ENCODE measurements around the gene SENP8.

SENP8 gene

DNA sequence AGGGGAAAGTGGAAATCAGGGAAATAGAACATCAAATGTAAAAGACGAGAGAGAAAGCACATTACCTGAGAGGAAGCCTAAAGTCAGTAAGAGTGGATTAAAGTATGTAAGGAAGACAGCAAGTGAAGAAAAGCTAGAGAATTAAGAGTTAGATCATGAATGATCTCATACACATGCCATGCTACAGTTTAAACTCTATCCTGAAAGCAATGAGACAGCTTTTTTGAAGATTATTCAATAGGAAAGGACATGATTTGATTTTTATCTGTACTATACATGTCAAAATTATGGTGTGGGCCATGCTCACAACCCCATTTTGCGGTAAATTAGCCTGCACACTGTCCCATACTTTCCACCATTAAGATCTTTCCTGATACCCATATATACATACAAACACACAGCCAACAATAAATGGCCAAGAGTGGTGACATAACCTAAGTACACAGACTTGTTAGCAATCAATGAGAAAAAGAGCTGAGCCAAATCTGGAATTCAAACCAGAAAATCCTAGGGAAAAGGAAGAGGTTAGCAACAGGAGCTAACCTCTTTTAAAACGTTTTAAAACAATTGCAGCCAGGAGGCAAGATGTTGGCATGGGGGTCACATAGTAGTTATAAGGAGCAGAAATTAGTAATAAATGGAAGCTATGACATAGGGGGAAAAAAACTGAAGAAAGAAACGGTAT, 4.7 kb upstream of the SENP8 start:
- DNase-seq (ENCODE audit: low spot score): no peak

DNA sequence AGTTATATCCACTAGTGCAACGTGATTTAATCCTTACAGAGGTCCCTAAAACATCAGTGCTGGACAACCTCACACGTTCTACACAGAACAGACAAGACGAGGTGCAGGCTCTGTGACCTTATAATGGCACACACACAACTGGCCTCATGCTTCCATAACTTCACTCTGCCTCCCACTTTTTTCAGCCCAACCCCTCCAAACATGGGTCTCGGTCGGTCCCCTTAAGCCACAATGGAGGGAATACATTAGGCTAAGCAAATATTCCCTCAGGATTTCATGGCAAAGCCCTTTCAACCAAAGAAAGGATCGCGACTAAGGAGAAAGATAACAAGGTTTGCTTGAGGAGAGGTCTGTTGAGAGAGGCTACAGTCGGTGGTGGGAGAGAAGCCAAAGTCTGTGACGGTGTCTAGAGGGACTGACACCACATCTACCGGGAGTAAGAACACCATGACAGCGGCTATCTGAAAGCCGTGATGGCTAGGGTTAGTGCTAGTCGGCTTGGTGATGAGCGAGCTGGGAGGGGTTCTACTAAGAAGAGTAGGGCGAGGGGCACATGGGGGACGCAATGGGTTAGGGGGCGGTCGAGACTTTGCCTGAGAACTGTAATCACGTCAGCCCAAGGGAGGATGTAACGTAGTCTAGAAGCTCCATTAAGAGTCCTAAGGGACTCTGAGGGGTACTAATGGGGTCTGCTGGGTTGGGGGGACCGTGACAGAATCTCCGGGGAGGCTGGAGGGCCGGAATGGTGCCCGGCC, 1.3 kb upstream of the SENP8 start:
- peak; percentile 21 for DNase-seq (ENCODE audit: low spot score)

DNA sequence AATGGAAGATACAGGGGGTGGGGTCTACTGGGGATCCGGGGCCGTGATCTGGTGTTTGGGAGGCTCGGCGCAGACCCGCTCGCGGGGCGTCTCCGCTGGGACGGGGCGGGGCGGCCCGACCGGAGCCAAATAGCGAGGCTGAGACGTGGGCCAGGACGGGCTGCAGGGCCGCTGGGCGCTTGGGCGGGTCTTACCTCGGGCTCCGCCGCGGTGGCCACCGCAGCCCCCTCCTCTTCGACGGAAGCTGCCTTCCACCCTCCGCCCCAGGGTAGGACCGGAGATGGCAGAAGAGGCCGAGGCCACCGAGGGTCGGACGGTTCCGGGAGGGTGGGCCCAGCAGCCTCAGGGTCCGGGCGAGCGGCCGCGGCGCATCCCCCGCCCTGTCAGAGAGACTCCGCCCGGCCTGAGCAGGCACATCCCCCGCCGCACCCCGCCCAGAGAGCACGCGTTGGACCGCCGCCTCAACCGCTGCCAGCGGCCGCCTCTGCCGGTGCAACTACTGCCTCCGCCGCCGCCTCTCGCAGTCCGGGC, 652 bp upstream of the SENP8 start:
- DNase-seq (ENCODE audit: low spot score): peak; percentile 47

DNA sequence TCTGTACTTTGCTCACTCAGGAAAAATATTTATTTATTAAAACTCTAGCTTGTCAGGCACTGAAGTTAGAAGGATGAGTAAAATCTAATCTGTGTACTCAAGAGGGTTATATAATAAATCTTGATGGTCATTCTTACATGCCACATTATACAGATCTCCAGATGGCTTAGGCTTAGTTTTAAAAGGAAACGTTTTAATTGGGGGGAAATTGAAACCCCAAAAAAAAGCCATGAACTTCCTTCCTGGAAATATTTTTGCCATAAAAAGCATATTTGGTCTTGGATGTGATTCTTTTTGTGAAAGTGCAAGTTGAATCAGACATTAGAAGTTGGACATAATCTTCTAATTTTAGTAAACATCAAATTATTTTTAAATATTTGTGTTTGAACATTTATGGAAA, 6.0 kb downstream of the SENP8 start:
- no peak for DNase-seq (ENCODE audit: low spot score)

DNA sequence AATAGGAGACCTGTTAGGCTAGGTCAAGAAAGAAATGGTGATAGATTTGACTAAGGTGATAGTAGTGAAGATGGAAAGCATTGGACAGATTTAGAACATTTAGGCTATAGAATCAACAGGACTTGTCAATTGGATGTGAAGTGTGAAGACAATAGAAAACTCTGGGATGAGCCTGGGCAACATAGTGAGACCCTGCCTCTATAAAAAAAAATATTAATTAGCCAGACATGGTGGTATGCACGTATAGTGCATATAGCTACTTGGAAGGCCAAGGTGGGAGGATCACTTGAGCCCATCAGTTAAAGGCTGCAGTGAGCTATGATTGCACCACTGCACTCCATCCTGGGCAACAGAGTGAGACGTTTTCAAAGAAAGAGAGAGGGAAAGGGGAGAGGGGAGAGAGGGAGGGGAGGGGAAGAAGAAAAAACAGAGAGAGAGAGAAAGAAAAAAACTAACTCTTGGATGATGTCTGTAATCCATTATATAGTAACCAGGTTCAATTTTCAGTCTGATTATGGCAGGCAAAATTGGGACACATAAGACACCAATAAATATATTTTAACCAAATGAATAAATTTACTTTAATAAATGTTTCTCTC, 9.6 kb downstream of the SENP8 start:
- no peak for DNase-seq (ENCODE audit: low spot score)

DNA sequence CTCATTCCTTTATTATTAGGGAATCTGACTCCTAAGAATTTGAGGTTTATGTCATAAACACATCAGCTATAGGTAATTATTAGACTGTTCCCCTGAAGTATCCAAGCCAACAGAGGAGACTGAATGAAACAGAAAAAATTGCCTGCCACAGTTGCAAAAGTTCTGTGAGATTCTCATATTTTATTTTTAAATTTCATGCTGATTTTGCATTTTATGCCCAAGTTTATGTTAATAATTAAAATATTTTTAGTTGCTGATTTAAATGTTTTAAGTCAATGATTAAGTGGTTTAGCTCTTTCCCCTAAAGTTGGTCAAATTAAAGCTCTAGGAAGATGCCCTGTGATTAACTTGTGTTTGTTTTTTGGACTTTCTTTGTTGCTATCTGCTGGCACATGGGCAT, 10.2 kb downstream of the SENP8 start:
- no peak for DNase-seq (ENCODE audit: low spot score)

DNA sequence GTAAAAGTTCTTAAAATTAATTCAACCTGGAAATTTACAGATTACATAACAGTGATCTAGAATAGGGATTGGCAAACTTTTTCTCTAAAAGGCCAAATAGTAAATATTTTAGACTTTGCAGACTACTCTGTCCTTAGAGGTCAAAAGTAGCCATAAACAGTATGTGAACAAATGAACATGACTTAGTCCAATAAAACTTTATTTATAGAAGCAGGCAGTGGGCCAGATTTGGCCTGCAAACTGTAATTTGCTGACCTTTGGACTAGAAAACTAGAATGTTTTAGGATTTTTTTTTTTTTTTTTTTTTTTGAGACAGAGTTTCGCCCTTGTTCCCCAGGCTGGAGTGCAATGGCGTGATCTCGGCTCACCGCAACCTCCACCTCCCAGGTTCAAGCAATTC, 12.1 kb downstream of the SENP8 start:
- DNase-seq (ENCODE audit: low spot score): no peak

DNA sequence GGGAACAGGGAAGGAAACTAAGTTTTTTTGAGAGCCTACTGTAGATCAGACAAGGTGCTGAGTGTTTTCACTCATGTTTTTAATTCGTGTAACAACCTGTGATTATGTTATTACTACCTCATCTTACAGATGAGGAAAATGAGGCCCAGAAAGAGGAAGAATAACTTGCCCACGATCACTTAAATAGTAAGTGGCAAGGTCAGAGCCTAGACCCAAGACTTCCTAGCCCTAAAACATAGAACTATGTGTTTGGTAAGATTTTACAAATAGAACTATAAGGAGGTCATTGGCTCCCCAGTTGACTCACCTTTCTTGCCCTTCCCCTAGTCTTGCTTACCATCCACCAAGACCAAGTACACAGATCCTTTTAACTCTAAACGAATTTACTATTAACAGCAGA, 13.7 kb downstream of the SENP8 start:
- DNase-seq (ENCODE audit: low spot score): no peak

DNA sequence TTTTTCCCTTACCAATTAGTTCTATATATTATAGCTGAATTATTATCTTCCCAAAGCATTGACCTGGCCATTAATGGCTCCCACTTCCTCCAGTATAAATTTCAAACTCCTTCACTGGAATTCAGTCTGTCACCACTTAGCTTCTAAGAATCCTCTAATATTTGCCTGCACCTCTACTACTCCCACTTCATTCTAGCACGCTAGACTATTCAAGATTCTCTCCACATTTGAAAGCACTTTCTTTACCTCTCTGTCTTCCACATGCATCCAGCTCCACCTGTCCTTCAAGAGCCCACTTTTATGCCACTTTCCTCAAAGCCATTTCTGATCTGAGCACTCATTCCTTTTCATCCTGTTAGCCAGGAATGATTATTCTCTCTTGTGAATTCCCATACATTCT, 15.0 kb downstream of the SENP8 start:
- no peak for DNase-seq (ENCODE audit: low spot score)

DNA sequence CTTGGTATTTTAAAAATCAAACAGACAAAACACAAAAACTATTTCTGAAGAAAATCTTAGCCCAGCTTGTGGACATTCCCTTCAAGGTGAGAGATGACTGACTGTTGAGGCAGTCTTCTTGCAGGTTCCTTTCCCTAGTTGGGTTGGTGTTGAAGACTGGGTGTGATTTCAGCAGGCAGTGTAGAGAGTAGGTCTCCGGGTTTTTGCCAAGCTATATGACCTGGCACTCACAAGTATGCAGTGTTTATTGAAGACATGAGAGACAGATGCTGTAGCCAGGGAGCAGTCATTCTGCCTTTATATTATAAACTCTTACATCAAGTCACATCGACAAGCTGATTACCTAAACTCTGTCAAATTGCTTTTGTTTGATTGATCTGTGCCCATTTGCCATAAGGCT, 17.5 kb downstream of the SENP8 start:
- DNase-seq (ENCODE audit: low spot score): no peak

DNA sequence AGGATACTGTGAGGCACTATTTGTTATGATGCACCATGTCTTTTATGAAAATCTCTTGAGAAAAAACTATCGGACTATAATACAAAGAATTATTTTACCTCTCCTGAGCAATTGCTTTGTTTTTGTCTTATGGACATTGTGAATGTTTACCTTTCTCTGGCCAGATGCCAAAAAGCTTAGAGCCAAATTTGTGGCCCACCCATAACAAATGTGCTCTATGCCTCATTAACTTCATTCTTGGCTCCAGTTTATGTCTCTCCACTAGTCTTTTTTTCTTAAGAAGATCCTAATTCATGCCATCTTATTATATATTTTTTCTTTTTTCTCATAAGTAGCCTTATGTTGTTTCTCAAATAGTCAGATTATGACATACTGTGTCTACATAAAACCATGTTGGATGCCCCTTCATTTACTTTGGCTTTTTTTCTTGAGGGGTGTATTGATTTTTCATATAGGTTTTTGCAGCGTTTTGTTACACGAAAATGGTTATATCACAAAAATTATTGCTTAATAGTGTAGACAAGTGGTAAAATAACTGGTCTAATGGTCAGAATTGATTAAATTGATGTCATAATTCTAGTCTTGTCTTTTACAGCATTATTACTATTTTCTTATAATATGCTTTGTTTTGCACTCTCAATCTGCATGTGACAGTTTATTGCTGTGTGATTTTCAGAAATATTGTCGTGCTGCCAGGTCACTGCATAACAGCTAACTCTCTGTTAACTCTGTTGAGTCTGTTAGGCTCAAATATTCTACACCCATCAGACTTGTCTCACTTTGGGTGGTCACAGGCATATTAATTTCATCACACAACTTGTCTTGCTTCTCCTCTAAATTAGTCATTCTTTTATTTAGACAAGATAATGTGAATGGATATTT, 18.2 kb downstream of the SENP8 start:
- DNase-seq (ENCODE audit: low spot score): no peak

DNA sequence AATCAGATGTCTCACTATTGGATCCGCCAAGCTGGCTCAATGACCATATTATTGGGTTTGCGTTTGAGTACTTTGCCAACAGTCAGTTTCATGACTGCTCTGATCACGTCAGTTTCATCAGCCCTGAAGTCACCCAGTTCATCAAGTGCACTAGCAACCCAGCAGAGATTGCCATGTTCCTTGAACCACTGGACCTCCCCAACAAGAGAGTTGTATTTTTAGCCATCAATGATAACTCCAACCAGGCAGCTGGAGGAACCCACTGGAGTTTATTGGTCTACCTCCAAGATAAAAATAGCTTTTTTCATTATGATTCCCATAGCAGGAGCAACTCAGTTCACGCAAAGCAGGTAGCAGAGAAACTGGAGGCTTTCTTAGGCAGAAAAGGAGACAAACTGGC, 21.5 kb downstream of the SENP8 start:
- DNase-seq (ENCODE audit: low spot score): no peak

DNA sequence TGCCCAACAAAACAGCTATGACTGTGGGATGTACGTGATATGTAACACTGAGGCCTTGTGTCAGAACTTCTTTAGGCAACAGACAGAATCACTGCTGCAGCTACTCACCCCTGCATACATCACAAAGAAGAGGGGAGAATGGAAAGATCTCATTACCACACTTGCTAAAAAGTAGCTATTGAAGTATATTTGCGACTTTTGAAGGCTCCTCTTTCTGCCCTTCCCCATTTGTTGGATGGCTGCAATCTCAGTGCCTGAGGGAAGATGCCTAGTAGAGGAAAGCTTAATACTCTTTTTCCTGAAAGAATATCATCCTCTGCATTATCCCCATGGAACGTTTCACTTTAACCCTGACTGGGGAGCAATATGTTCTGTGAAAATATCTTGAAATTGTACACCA, 21.9 kb downstream of the SENP8 start:
- no peak for DNase-seq (ENCODE audit: low spot score)

DNA sequence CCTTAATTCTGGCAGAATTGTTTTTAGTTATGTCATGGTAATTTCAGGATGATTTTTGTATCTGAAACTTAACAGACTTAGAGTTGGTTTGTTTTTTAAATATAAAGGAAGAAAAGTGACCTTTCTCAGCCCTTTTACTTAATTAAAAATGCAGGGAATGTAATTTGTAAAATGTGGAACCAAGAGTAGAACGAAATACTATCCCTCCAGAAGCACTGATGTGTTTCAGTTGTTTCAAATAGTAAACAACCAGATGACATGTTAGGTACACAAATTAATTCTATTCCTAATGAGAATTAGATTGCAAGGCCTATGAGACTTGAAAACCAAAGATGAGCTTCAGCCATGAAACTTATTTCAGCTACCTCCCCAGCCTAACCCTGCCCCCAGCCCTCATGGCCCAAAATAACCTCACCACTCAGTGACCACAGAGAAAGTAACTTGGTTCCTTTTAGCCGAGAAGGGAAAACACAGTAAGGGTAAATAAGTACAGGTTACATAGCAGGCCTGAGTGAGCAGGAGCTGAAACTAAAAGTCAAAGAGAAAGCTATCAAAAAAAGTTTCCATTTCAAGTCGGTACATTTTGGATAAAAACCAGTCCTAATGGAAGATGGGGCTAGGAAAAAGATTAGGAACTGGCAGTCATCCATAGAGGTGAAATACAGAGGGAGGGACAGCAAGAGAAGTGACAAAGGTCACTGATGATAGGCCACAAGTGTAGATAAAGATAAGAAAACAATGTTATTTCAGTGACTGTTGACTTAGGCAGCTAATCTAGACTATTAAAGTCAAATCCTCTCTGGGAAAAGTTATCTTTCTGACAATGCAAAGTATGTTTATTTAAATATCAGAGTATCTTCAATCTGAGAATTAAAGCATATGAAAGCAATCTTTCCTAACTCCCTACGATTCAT, 23.2 kb downstream of the SENP8 start:
- no peak for DNase-seq (ENCODE audit: low spot score)

DNA sequence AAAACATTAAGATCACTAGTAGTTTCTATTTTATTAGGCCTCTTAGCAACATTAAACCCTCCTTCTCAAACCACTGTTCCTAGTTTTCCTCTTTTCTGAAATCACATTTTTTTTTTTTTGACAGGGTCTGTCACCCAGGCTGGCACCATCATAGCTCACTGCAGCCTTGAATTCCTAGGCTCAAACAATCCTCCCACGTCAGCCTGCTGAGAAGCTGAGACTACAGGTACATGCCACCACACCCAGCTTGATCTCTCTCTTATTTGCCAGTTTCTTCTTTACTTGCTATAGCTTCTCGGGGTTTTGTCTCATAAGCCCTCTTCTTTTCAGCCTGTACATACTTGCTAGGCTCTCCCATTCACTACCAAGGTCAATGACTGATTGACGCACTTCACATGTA, 28.0 kb downstream of the SENP8 start:
- no peak for DNase-seq (ENCODE audit: low spot score)

DNA sequence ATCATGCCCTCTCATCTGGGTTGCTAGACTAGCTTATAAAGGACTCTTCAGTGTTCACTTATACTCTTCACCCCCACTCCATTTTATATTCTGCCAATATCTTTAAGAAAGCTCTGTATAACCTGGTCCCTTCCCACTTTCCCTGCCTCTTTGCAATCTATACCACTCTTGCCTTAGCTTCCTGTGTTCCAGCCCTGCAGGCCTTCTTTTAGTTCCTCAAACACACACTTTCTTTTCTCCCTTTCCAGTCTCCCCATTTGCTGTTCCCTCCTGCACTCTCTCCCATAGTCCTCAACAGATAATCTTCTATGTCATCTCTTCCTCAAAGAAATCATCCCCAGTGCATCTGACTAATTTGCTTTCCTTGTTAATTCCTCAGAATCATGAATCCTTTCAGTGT, 28.7 kb downstream of the SENP8 start:
- DNase-seq (ENCODE audit: low spot score): no peak

DNA sequence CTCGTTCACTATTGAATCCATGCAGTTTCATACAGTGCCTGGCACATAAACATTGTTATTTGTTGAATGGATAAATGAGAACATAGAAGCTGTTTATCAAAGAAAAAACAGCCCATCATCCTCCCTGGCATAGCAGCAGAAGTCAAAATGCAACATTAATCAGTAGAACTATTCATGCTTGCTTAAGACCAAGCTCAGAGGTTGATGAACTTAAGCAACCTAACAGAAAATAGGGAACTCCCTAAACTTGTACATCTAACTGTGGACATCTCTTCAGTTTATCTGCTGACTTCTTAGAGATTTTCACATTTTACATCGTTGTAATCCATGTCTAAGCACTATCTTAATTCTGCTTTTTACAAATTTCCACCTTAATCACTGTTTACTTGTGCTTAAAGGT, 29.2 kb downstream of the SENP8 start:
- no peak for DNase-seq (ENCODE audit: low spot score)

DNA sequence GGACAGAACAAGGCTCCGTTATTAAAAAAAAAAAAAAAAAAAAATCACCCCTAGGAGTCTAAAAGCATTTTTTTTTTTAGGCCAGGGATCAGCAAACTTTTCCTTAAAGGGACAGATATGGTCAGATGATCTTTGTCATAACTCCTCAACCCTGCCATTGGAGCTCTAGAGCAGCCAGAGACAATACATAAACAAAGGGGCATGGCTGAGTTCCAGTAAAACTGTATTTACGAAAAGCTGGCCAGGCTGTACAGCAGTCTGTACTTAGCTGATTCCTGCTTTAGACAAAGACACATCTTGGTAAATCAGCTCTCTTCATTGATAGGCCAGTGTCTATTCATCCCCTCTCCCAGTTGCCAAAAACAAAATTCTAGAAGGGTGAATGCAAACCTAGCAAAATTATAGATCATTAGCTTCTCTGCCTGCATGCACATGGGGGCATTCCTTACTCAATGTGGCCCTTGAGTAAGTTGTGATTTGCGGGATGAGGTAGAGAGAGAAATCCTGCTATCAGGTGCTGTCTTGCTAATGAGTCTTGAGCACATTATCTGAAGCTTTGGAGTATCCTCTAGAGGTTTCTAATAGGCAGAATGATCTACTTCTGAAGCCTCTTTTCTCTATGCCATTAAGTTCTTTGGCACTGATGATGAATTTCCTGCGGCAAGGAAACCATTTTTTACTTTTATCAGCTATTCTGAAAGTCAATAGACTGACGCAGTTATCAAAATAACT, 35.2 kb downstream of the SENP8 start:
- DNase-seq (ENCODE audit: low spot score): no peak

DNA sequence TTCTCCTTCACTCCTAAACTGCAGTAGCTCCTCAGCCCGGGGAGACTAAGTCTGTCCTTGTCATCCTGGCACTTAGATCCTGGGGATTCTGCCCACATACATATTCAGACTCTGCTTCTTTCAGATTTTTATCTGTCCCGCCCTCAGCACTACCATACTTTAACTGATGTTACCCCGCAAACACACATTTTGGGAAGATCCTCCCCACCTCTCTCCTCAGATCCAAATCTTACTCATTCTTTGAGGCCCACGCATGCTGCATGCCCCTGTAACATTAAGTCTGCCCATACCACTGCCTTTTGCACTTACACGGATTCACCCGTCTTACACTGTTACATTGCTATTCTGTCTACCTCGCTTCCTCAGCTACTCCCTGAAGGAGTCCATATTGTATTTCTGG, 36.1 kb downstream of the SENP8 start:
- DNase-seq (ENCODE audit: low spot score): no peak

DNA sequence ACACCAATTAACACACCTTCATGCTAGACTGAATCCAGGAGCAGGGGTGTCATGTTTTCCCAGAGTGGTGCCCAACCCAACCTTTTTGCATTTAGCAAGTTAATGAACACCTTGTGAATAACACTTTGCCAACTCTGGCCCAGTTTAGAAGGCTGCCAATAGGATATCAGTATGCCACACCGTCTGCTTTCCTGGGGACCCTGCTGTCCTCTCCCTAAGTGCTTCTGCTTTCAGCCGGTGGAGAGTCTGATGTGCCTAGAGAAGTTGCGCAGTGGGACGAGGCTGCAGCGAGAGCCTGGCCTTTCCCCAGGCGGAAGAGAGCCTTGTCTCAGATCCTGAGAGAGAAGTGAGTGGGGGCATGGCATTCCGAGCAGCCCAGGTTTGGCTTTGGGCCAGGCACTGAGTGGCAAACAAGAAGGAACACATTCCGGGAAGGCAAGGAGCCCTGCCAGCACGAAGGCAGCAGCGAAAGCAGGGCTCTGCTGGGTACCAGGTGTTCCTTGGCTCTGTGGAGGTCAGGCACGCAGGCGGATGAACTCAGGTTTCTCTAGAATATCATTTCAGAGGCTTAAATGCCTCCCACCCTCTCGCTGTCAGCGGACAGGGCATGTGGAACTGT, 36.9 kb downstream of the SENP8 start:
- DNase-seq (ENCODE audit: low spot score): peak; percentile 30

Measured in kidney capillary endothelial cell (primary cell).